GM12878 (cell line): ENCODE data around the gene LIMA1. TPM values are rescaled to one million over a fixed set of nuclear protein-coding genes. Genes with fewer than 3 reads are reported as not detected.

Source experiments
- ATAC-seq: fragments of 200-7000 bp; cut with Tn5 transposase; 3 replicates; pipeline ENCODE4 v1.9.1; 2020; ENCODE audit warnings: mild to moderate bottlenecking, moderate library complexity
- BruUV-seq: library from RNA; stranded (reverse); fragments of 400-500 nt; replicated peaks from 2 replicates; lab custom pipeline; 2021; lab: Mats Ljungman, UMichigan
- CTCF ChIA-PET: fragments of 300-600 bp; sonication (Branson Sonifier 250); formaldehyde crosslinking; extraction: SDS; loops from one replicate; lab custom pipeline; 2021; ENCODE audit warnings: inconsistent platforms; lab: Yijun Ruan, JAX
- POLR2A ChIA-PET: fragments of 350-600 bp; formaldehyde crosslinking; extraction: SDS; loops from one replicate; lab custom pipeline; 2021; ENCODE audit warnings: inconsistent platforms; lab: Charles Lee
- RAD21 ChIA-PET: fragments of 300-600 bp; sonication (Branson Sonifier 250); formaldehyde crosslinking; loops from one replicate; lab custom pipeline; 2023; ENCODE audit warnings: antibody characterized with exemption; ENCODE audit not compliant: unreplicated experiment; lab: Charles Lee
- SMC1A ChIA-PET: fragments of 300-600 bp; sonication (Branson Sonifier 250); formaldehyde crosslinking; loops from one replicate; lab custom pipeline; 2023; ENCODE audit not compliant: unreplicated experiment, uncharacterized antibody; lab: Charles Lee
- DNase-seq: peaks from one replicate; pipeline ENCODE4 v3.0.0-alpha.2; 2011; ENCODE audit warnings: low read depth, low spot score
- FAIRE-seq: peaks from 3 replicates; lab custom pipeline; 2011; peaks lifted over from hg19 to GRCh38; lab: Jason Lieb, UNC
- H2AFZ ChIP-seq: 2 replicates; pipeline ENCODE4 v1.6.0; 2011; ENCODE audit warnings: low read depth, low read length, control low read depth; ENCODE audit not compliant: control insufficient read depth
- H3K27ac ChIP-seq: 2 replicates; pipeline ENCODE4 v1.5.1; 2011; ENCODE audit warnings: control low read depth; ENCODE audit not compliant: control insufficient read depth, insufficient read depth
- H3K27me3 ChIP-seq, 2 experiments: replicated peaks in 1 of 2; 2 replicates each; pipeline versions ENCODE4 v1.6.0 to v1.6.1; 2011; ENCODE audit warnings: low read length in 1 of 2; ENCODE audit not compliant: control insufficient read depth in 2 of 2, insufficient read depth in 2 of 2
- H3K36me3 ChIP-seq, 2 experiments: 2 replicates each; pipeline ENCODE4 v1.5.1; 2011; ENCODE audit warnings: low read length in 1 of 2; ENCODE audit not compliant: control insufficient read depth in 2 of 2, insufficient read depth in 2 of 2
- H3K4me1 ChIP-seq: 2 replicates; pipeline ENCODE4 v1.6.1; 2011; ENCODE audit warnings: mild to moderate bottlenecking, low read length, moderate library complexity, mixed read lengths; ENCODE audit not compliant: control insufficient read depth, insufficient read depth
- H3K4me2 ChIP-seq: 2 replicates; pipeline ENCODE4 v1.6.0; 2011; ENCODE audit warnings: control low read depth; ENCODE audit not compliant: control insufficient read depth, insufficient read depth
- H3K4me3 ChIP-seq: fragments of 200-600 bp; sonication (generic); 2 replicates; pipeline ENCODE4 v1.5.1; 2016
- H3K79me2 ChIP-seq: 2 replicates; pipeline ENCODE4 v1.6.0; 2011; ENCODE audit warnings: low read length; ENCODE audit not compliant: control insufficient read depth, insufficient read depth
- H3K9ac ChIP-seq: 2 replicates; pipeline ENCODE4 v1.8.0; 2011; ENCODE audit warnings: low read length, control low read depth, mixed read lengths; ENCODE audit not compliant: control insufficient read depth, insufficient read depth
- H3K9me3 ChIP-seq: replicated peaks from 3 replicates; pipeline ENCODE4 v1.5.1; 2011; ENCODE audit warnings: mild to moderate bottlenecking, low read length; ENCODE audit not compliant: control insufficient read depth, insufficient read depth
- H4K20me1 ChIP-seq: 2 replicates; pipeline ENCODE4 v1.6.0; 2011; ENCODE audit not compliant: control insufficient read depth, insufficient read depth
- CEBPZ ChIP-seq: fragments of 150-350 bp; IDR thresholded peaks from 2 replicates; pipeline ENCODE4 v1.6.1; 2016; ENCODE audit warnings: low read depth, low read length
- ZNF687 ChIP-seq: fragments of 450-650 bp; IDR thresholded peaks from 2 replicates; pipeline ENCODE4 v1.6.1; 2017; ENCODE audit warnings: mild to moderate bottlenecking, moderate library complexity
- WGBS: methylation state at CpG from one replicate; pipeline ENCODE4 v1.1.6; 2016; ENCODE audit warnings: low lambda C conversion rate; ENCODE audit not compliant: insufficient replicate concordance, insufficient coverage; ENCODE audit errors: missing lambda C conversion rate; 5-methylcytosine and 5-hydroxymethylcytosine counted together
- in situ Hi-C: fragments of 300-500 bp; cut with MboI; formaldehyde crosslinking; loops from 9 replicates; pipeline ENCODE4 v1.14.3; 2018; ENCODE audit warnings: mixed read lengths
- intact Hi-C: fragments of 100-400 bp; cut with micrococcal nuclease; formaldehyde crosslinking; loops from one replicate; pipeline ENCODE4 v1.14.2; 2022; ENCODE audit not compliant: unreplicated experiment
- polyA plus RNA-seq, 11 experiments: library from polyadenylated mRNA; depleted of rRNA in 4 of 11; unstranded in 6 of 11; stranded (reverse) in 5 of 11; fragments of >200 nt; fragmentation: Nextera tagmentation in 4 of 11; fragmentation: Illumina TruSeq in 1 of 11; extraction: Ambion mirVana in 4 of 11; extraction: Trizol in 1 of 11; gene quantifications; 1 replicate in 1 of 11; 2 replicates in 10 of 11; pipeline versions ENCODE4 v1.2.1 to v1.2.3, GENCODE V29; 2011 to 2016; ENCODE audit warnings: inconsistent platforms in 2 of 11, missing spikeins in 2 of 11, low read depth in 1 of 11
- total RNA-seq, 4 experiments: library from RNA; depleted of rRNA in 3 of 4; stranded (reverse); fragments of >200 nt in 3 of 4; fragmentation: Illumina TruSeq in 1 of 4; extraction: Trizol in 1 of 4; gene quantifications; 2 replicates each; pipeline versions ENCODE4 v1.2.1 to v1.2.3, GENCODE V29; 2013 to 2021

LIMA1 gene
- total and polyA plus RNA-seq, 10 of the 15 experiments (the other 5 are each of a cell fraction or from before 2014, with no cell fraction given), result 53.2 to 109 (median 60.8) TPM

- RAD21 ChIA-PET, result interaction anchor here (1.8 kb wide), 1 partner anchor 10 kb away, joined by 6 read pairs; no protein-coding TSS in a partner anchor
- no peak for DNase-seq
- TF ChIP-seq CEBPZ, result no peak
- no peak for TF ChIP-seq ZNF687
- no peak for FAIRE-seq
- Histone ChIP-seq H3K4me3 (no peak overlapping the region), H4K20me1 (no peaks in the 10 kb centered on the region), H3K4me1 (no peaks in the 10 kb centered on the region), H3K27ac (no peak overlapping the region), H3K9ac (no peak overlapping the region), H3K9me3 (no peaks in the 10 kb centered on the region), H2AFZ (no peak overlapping the region), H3K36me3 (no peaks in the 10 kb centered on the region), H3K79me2 (no peaks in the 10 kb centered on the region), H3K27me3 (no peaks in the 10 kb centered on the region), H3K4me2 (no peak overlapping the region)
- ATAC-seq, result no peak
- in situ Hi-C loops, result no loop called here
- POLR2A ChIA-PET, result no interaction called here
- SMC1A ChIA-PET, result interaction anchor here (1.2 kb wide), 1 partner anchor 16 kb away, joined by 3 read pairs; no protein-coding TSS in a partner anchor
- CTCF ChIA-PET, result interaction anchor here (0.7 to 1.3 kb wide), 2 partner anchors 18 to 129 kb away, joined by 3 read pairs; no protein-coding TSS in a partner anchor
- BruUV-seq, result no TSS peak
- 76% methylated on average over 7 of the region's 7 CpGs for WGBS
- intact Hi-C loops, result no loop called here
Measured at GRCh38 chr12:50240096-50240791, 43.1 kb downstream of the LIMA1 start.
